HCT116 (cell line): ENCODE measurements around the gene HDAC7. TPM values are rescaled to one million over a fixed set of nuclear protein-coding genes. Genes with fewer than 3 reads are reported as not detected.

Experiments used
- ATAC-seq: fragments of 200-7000 bp; cut with Tn5 transposase; 2 replicates; pipeline ENCODE4 v1.9.1; 2020; ENCODE audit warnings: mild to moderate bottlenecking, moderate library complexity
- BruUV-seq: library from RNA; stranded (reverse); fragments of 400-500 nt; replicated peaks from 2 replicates; lab custom pipeline; 2021; lab: Mats Ljungman, UMichigan
- CTCF ChIA-PET: fragments of 300-600 bp; sonication (Branson Sonifier 250); formaldehyde crosslinking; loops from one replicate; lab custom pipeline; 2021; ENCODE audit warnings: antibody characterized with exemption; lab: Charles Lee
- POLR2A ChIA-PET: fragments of 300-600, 350-600 bp; sonication (Branson Sonifier 250); formaldehyde crosslinking; loops from one replicate; lab custom pipeline; 2021; ENCODE audit warnings: antibody characterized with exemption; lab: Charles Lee
- RAD21 ChIA-PET, 2 experiments: fragments of 300-600 bp; sonication (Branson Sonifier 250); formaldehyde crosslinking; loops; one replicate each; lab custom pipeline; 2023; ENCODE audit warnings: low total read pairs in 2 of 2; ENCODE audit not compliant: uncharacterized antibody in 2 of 2, unreplicated experiment in 2 of 2, low non-redundant PET in 1 of 2; lab: Charles Lee
- DNase-seq: peaks from one replicate; pipeline ENCODE4 v3.0.0-alpha.2; 2010; ENCODE audit warnings: low read depth, low spot score
- H2AFZ ChIP-seq: fragments of 200-600 bp; shearing (Covaris generic), sonication (generic); 2 replicates; pipeline ENCODE4 v1.6.1; 2017; ENCODE audit warnings: low read depth, mixed run types, mixed read lengths, antibody characterized with exemption, low read length; ENCODE audit not compliant: poor library complexity, severe bottlenecking
- H3K27ac ChIP-seq: 2 replicates; pipeline ENCODE4 v1.5.1; 2012; ENCODE audit warnings: low read depth, low read length
- H3K27me3 ChIP-seq: fragments of 200-600 bp; sonication (generic); 2 replicates; pipeline ENCODE4 v1.6.1; 2016; ENCODE audit warnings: mixed run types, low read length, mixed read lengths; ENCODE audit not compliant: insufficient read depth
- H3K36me3 ChIP-seq, 2 experiments: fragments of 200-500 bp in 1 of 2; fragments of 200-600 bp in 1 of 2; sonication (Bioruptor generic) in 1 of 2; sonication (generic) in 1 of 2; 2 replicates each; pipeline versions ENCODE4 v1.5.1 to v1.6.1; 2014 to 2016; ENCODE audit warnings: low read length in 2 of 2, inconsistent platforms in 1 of 2, mixed read lengths in 1 of 2, mixed run types in 1 of 2; ENCODE audit not compliant: insufficient read depth in 2 of 2, control insufficient read depth in 1 of 2
- H3K4me1 ChIP-seq, 2 experiments: fragments of 200-600 bp in 1 of 2; sonication (generic) in 1 of 2; 2 replicates each; pipeline versions ENCODE4 v1.5.1 to v1.6.1; 2012 to 2017; ENCODE audit warnings: low read length in 2 of 2, inconsistent platforms in 1 of 2, mild to moderate bottlenecking in 1 of 2, mixed read lengths in 1 of 2, mixed run types in 1 of 2, moderate library complexity in 1 of 2; ENCODE audit not compliant: insufficient read depth in 2 of 2, control insufficient read depth in 1 of 2
- H3K4me2 ChIP-seq: fragments of 200-600 bp; sonication (generic); 2 replicates; pipeline ENCODE4 v1.6.1; 2017; ENCODE audit warnings: mixed run types, low read length, mixed read lengths
- H3K4me3 ChIP-seq, 2 experiments: fragments of 200-600 bp in 1 of 2; sonication (generic) in 1 of 2; replicated peaks in 1 of 2; 2 replicates each; pipeline ENCODE4 v1.5.1; 2011 to 2016; ENCODE audit warnings: low read length in 2 of 2, control low read depth in 1 of 2, low read depth in 1 of 2, mild to moderate bottlenecking in 1 of 2, mixed read lengths in 1 of 2, mixed run types in 1 of 2
- H3K79me2 ChIP-seq: fragments of 200-600 bp; sonication (generic); 2 replicates; pipeline ENCODE4 v1.6.1; 2017; ENCODE audit warnings: mild to moderate bottlenecking, mixed run types, low read length, moderate library complexity, mixed read lengths; ENCODE audit not compliant: insufficient read depth
- H3K9ac ChIP-seq: fragments of 200-600 bp; sonication (generic); 2 replicates; pipeline ENCODE4 v1.6.1; 2016; ENCODE audit warnings: low read length, mixed read lengths
- H3K9me2 ChIP-seq: fragments of 200-600 bp; sonication (generic), shearing (Covaris generic); 2 replicates; pipeline ENCODE4 v1.6.1; 2017; ENCODE audit warnings: mixed run types, mild to moderate bottlenecking, moderate library complexity; ENCODE audit not compliant: insufficient read depth
- H3K9me3 ChIP-seq, 2 experiments: fragments of 200-500 bp in 1 of 2; fragments of 200-600 bp in 1 of 2; sonication (Bioruptor generic) in 1 of 2; sonication (generic) in 1 of 2; 2 replicates each; pipeline ENCODE4 v1.6.1; 2014 to 2017; ENCODE audit warnings: low read length in 2 of 2, mixed read lengths in 2 of 2, inconsistent platforms in 1 of 2, low read depth in 1 of 2, mild to moderate bottlenecking in 1 of 2, mixed run types in 1 of 2, moderate library complexity in 1 of 2; ENCODE audit not compliant: control insufficient read depth in 1 of 2, insufficient read depth in 1 of 2
- H4K20me1 ChIP-seq: fragments of 200-600 bp; sonication (generic), shearing (Covaris generic); 2 replicates; pipeline ENCODE4 v1.6.1; 2017; ENCODE audit warnings: mixed run types, mild to moderate bottlenecking, moderate library complexity; ENCODE audit not compliant: insufficient read depth
- ELF1 ChIP-seq: IDR thresholded peaks from 2 replicates; pipeline ENCODE4 v1.6.1; 2012; ENCODE audit warnings: low read depth, borderline replicate concordance
- EZH2 ChIP-seq: fragments of 200-600 bp; sonication (generic); IDR thresholded peaks from 2 replicates; pipeline ENCODE4 v1.6.1; 2017; ENCODE audit warnings: antibody characterized with exemption, mixed run types
- FOSL1 ChIP-seq: IDR thresholded peaks from 2 replicates; pipeline ENCODE4 v1.6.1; 2012; ENCODE audit warnings: low read depth
- JUND ChIP-seq: IDR thresholded peaks from 2 replicates; pipeline ENCODE4 v1.6.1; 2012
- SP1 ChIP-seq: IDR thresholded peaks from 2 replicates; pipeline ENCODE4 v1.6.1; 2012; ENCODE audit warnings: low read depth
- YY1 ChIP-seq: IDR thresholded peaks from 2 replicates; pipeline ENCODE4 v1.6.1; 2011; ENCODE audit warnings: low read length, low read depth, moderate library complexity, mild to moderate bottlenecking; ENCODE audit not compliant: insufficient replicate concordance; ENCODE audit errors: extremely low read depth
- ZFX ChIP-seq: fragments of 450-650 bp; IDR thresholded peaks from 2 replicates; pipeline ENCODE4 v1.6.1; 2017
- ZNF274 ChIP-seq: fragments of 200-500 bp; sonication (Bioruptor generic); IDR thresholded peaks from 2 replicates; pipeline ENCODE4 v1.6.1; 2014; ENCODE audit warnings: mild to moderate bottlenecking, low read depth, low read length, inconsistent platforms
- intact Hi-C: fragments of 100-400 bp; cut with micrococcal nuclease; formaldehyde crosslinking; loops from 2 replicates; pipeline ENCODE4 v1.10.0; 2022
- total RNA-seq: library from RNA; stranded (reverse); gene quantifications from one replicate; pipeline ENCODE4 v1.2.1, GENCODE V29; 2021; ENCODE audit not compliant: unreplicated experiment
- TF ChIP-seq, protein P1 (sequence below): IDR thresholded peaks from 2 replicates; pipeline ENCODE4 v1.6.1; 2011; ENCODE audit warnings: mild to moderate bottlenecking, low read length, moderate library complexity; ENCODE audit not compliant: insufficient replicate concordance; ENCODE audit errors: extremely low read depth
- TF ChIP-seq, protein P2 (sequence below): IDR thresholded peaks from 2 replicates; pipeline ENCODE4 v1.6.1; 2012
- TF ChIP-seq, protein P3 (sequence below): IDR thresholded peaks from 2 replicates; pipeline ENCODE4 v1.6.1; 2012

Gene HDAC7
- total RNA-seq, 1 experiment from 2014 or later: 38.1 TPM

DNA sequence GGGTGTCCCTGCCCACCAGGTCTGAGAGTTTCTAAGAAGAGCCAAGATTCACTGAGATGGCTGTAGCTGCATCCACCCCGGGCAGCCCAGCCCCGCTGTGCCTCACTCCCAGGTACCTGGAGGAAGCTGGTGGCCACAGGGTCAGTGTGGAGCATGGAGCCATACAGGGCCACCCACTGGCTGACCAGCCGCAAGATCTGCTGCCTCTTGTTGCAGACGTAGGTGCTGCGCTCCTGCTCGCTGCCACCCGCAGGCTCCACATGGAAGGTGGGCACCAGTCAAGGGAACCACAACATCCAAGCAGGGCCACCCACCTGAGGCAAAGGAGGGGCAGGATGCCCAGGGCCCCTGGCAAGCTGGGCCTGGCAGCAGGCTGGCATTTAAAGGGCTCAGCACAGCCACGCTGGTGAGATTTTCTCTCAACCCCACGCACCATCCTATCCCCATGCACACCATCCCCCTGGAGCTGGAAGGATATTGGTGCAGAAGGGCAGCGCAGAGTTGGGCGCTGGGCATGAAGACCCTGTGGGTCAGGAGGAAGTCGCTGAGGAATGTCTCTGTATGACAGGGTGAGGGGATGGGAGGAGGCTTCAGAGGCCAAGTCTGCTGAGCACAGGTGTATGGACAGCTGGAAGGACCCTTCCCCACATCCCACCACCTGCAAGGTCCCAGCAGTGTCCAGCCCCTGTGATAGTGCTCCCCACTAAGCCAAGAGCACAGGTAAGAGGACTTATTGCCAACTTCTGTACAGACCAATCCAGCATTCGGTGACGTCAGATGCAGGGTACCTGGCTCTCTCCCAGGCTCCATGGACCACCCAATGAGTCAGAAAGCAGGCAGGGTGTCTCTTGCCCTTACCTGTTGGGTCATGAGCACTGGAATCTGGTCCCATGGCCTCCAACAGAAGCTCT is 71.9 kb downstream of the HDAC7 start (continued):
- TF ChIP-seq, protein P1, sequence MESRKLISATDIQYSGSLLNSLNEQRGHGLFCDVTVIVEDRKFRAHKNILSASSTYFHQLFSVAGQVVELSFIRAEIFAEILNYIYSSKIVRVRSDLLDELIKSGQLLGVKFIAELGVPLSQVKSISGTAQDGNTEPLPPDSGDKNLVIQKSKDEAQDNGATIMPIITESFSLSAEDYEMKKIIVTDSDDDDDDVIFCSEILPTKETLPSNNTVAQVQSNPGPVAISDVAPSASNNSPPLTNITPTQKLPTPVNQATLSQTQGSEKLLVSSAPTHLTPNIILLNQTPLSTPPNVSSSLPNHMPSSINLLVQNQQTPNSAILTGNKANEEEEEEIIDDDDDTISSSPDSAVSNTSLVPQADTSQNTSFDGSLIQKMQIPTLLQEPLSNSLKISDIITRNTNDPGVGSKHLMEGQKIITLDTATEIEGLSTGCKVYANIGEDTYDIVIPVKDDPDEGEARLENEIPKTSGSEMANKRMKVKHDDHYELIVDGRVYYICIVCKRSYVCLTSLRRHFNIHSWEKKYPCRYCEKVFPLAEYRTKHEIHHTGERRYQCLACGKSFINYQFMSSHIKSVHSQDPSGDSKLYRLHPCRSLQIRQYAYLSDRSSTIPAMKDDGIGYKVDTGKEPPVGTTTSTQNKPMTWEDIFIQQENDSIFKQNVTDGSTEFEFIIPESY: no peak
- no peak for TF ChIP-seq SP1
- TF ChIP-seq, protein P2, sequence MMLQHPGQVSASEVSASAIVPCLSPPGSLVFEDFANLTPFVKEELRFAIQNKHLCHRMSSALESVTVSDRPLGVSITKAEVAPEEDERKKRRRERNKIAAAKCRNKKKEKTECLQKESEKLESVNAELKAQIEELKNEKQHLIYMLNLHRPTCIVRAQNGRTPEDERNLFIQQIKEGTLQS: no peak
- no peak for TF ChIP-seq YY1
- TF ChIP-seq, protein P3, sequence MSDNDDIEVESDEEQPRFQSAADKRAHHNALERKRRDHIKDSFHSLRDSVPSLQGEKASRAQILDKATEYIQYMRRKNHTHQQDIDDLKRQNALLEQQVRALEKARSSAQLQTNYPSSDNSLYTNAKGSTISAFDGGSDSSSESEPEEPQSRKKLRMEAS: no peak
- TF ChIP-seq ZFX: no peak
- no peak for TF ChIP-seq EZH2
- TF ChIP-seq ZNF274: no peak
- no peak for TF ChIP-seq ELF1
- TF ChIP-seq FOSL1: no peak

DNA sequence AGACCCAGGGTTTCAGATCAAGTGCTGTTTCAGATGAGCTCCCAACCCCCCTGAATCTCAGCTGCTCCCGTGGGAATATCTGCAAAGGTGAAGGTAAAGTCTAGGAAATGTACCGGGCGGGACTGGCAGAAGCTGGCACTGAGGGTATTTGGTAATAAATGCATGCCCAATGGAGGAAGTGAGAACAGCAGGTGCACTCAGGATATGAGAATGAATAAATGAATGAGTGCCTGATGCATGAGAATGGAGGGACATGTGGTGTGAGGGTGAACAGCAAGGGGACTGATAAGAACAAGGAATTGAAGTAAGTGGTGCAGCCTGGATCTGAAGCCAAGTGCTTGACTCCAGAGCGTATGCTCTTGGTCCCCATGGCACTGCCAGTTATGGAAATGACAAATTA is 72.6 kb downstream of the HDAC7 start:
- ChIA-PET RAD21 (no interaction called here), POLR2A (no interaction called here), CTCF (interaction anchor here (1.0 to 1.9 kb wide), 2 partner anchors 12 to 19 kb away, joined by 4 to 7 read pairs; partner anchors contain the start of gene RAPGEF3)
- intact Hi-C loops: no loop called here
- Histone ChIP-seq H3K9ac (no peak overlapping the region), H4K20me1 (no peaks in the 10 kb centered on the region), H3K4me1 (peaks cover 4 to 21% of the 10 kb centered on the region in 2 experiments; a peak in 3 of 4 replicates), H3K4me2 (no peak overlapping the region), H3K27me3 (no peaks in the 10 kb centered on the region), H3K9me2 (no peaks in the 10 kb centered on the region), H2AFZ (no peak overlapping the region), H3K4me3 (no peak overlapping the region), H3K9me3 (no peaks in the 10 kb centered on the region), H3K79me2 (no peaks in the 10 kb centered on the region), H3K36me3 (no peaks in the 10 kb centered on the region), H3K27ac (no peak overlapping the region)
- ATAC-seq: no peak
- no TSS peak for BruUV-seq
- TF ChIP-seq JUND: no peak
- no peak for DNase-seq
